Panc1 (cell line): Measurements from ENCODE around the gene CACNA2D4. TPM values are rescaled to one million over a fixed set of nuclear protein-coding genes. Genes with fewer than 3 reads are reported as not detected.
"Not testable (repeated sequence)": the region's sequence is repeated elsewhere in the genome, so short reads cannot be mapped to it uniquely, and the experiment has no call there.

Experiments
- ATAC-seq: fragments of 200-7000 bp; cut with Tn5 transposase; 2 replicates; pipeline ENCODE4 v1.9.1; 2020; ENCODE audit warnings: mild to moderate bottlenecking, moderate library complexity
- BruUV-seq: library from RNA; stranded (reverse); fragments of 400-500 nt; replicated peaks from 2 replicates; lab custom pipeline; 2021; lab: Mats Ljungman, UMichigan
- CTCF ChIA-PET: fragments of 300-600 bp; sonication (Branson Sonifier 250); formaldehyde crosslinking; loops from one replicate; lab custom pipeline; 2022; ENCODE audit warnings: antibody characterized with exemption; lab: Charles Lee
- POLR2A ChIA-PET: fragments of 300-600 bp; sonication (Branson Sonifier 250); formaldehyde crosslinking; loops from one replicate; lab custom pipeline; 2022; ENCODE audit warnings: antibody characterized with exemption; lab: Charles Lee
- DNase-seq: peaks from one replicate; pipeline ENCODE4 v3.0.0-alpha.2; 2010; ENCODE audit warnings: low read depth, low spot score
- H3K27ac ChIP-seq: 2 replicates; pipeline ENCODE4 v1.5.1; 2011; ENCODE audit warnings: mild to moderate bottlenecking, low read length, inconsistent platforms
- H3K27me3 ChIP-seq: fragments of 200-500 bp; sonication (Bioruptor generic); 2 replicates; pipeline ENCODE4 v1.6.0; 2014; ENCODE audit warnings: low read length, inconsistent platforms; ENCODE audit not compliant: control insufficient read depth, insufficient read depth
- H3K36me3 ChIP-seq: fragments of 200-500 bp; sonication (Bioruptor generic); 2 replicates; pipeline ENCODE4 v1.5.1; 2014; ENCODE audit warnings: inconsistent platforms, mild to moderate bottlenecking, low read length, moderate library complexity; ENCODE audit not compliant: control insufficient read depth, insufficient read depth
- H3K4me1 ChIP-seq: 2 replicates; pipeline ENCODE4 v1.5.1; 2011; ENCODE audit warnings: inconsistent platforms, mild to moderate bottlenecking, low read length, moderate library complexity; ENCODE audit not compliant: control insufficient read depth, insufficient read depth
- H3K4me3 ChIP-seq, 2 experiments: 2 replicates each; pipeline ENCODE4 v1.5.1; 2011 to 2012; ENCODE audit warnings: low read depth in 2 of 2, low read length in 2 of 2, mild to moderate bottlenecking in 2 of 2, inconsistent platforms in 1 of 2, moderate library complexity in 1 of 2
- H3K9me3 ChIP-seq: fragments of 200-500 bp; sonication (Bioruptor generic); 2 replicates; pipeline ENCODE4 v1.5.1; 2014; ENCODE audit warnings: low read depth, mild to moderate bottlenecking, inconsistent platforms, low read length, moderate library complexity; ENCODE audit not compliant: control insufficient read depth, insufficient read depth
- CTCF ChIP-seq: fragments of 450-650 bp; IDR thresholded peaks from 2 replicates; pipeline ENCODE4 v1.5.1; 2017; ENCODE audit warnings: mild to moderate bottlenecking
- POLR2AphosphoS5 ChIP-seq: IDR thresholded peaks from 2 replicates; pipeline ENCODE4 v1.6.1; 2012; ENCODE audit warnings: mild to moderate bottlenecking, low read depth, low read length, moderate library complexity
- SIN3A ChIP-seq: IDR thresholded peaks from 2 replicates; pipeline ENCODE4 v1.6.1; 2012; ENCODE audit warnings: low read depth, mild to moderate bottlenecking, low read length, moderate library complexity, borderline replicate concordance; ENCODE audit not compliant: insufficient read depth
- TCF7L2 ChIP-seq: IDR thresholded peaks from 2 replicates; pipeline ENCODE4 v1.6.1; 2011; ENCODE audit warnings: mild to moderate bottlenecking, low read depth, low read length, inconsistent platforms
- in situ Hi-C: cut with HindIII; loops from 2 replicates; pipeline ENCODE4 v1.10.0; 2016; ENCODE audit warnings: low sequenced_read_pairs, low pct_unique_long_range_greater_than_20kb
- intact Hi-C: fragments of 100-400 bp; cut with micrococcal nuclease; formaldehyde crosslinking; loops from one replicate; pipeline ENCODE4 v1.10.0; 2022; ENCODE audit not compliant: unreplicated experiment
- total RNA-seq: library from RNA; stranded (reverse); gene quantifications from one replicate; pipeline ENCODE4 v1.2.1, GENCODE V29; 2021; ENCODE audit not compliant: unreplicated experiment
- TF ChIP-seq, protein P1 (sequence below), 2 experiments: IDR thresholded peaks; 2 replicates each; pipeline ENCODE4 v1.6.1; 2011 to 2012; ENCODE audit warnings: low read depth in 2 of 2, control low read depth in 1 of 2, low read length in 1 of 2, mild to moderate bottlenecking in 1 of 2, moderate library complexity in 1 of 2; ENCODE audit not compliant: insufficient read depth in 1 of 2

Gene CACNA2D4
- total RNA-seq, 1 experiment from 2014 or later, result 0.15 TPM

DNA sequence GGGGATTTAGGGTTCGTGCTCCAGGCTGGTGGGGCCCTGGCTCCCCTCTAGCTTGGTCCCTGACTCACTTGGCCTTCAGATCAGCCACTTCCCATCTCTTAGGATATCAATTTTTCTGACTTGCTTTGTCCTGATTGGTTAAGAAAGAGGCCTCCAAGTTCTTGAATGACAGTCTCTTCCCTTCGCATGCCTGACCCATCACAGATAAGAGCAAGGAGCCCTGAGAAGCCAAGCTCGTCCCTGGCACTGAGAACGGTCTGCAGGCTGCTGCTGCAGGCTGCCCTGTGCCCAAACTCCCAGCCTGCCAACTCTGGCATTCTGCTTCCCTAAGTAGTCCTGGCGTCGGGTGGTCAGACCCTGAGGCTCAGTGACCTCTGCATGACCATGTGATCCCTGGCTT is 98.9 kb downstream of the CACNA2D4 start:
- no peaks in the 10 kb centered on the region for H3K36me3 ChIP-seq
- H3K27me3 ChIP-seq, result no peaks in the 10 kb centered on the region; the same call in 1 of the 2 replicates
- no peak overlapping the region for H3K27ac ChIP-seq
- CTCF ChIA-PET, result interaction anchor here (0.6 kb wide), 1 partner anchor 167 kb away, joined by 11 read pairs; no protein-coding TSS in a partner anchor
- H3K4me3 ChIP-seq, result no peak overlapping the region
- TF ChIP-seq, protein P1, sequence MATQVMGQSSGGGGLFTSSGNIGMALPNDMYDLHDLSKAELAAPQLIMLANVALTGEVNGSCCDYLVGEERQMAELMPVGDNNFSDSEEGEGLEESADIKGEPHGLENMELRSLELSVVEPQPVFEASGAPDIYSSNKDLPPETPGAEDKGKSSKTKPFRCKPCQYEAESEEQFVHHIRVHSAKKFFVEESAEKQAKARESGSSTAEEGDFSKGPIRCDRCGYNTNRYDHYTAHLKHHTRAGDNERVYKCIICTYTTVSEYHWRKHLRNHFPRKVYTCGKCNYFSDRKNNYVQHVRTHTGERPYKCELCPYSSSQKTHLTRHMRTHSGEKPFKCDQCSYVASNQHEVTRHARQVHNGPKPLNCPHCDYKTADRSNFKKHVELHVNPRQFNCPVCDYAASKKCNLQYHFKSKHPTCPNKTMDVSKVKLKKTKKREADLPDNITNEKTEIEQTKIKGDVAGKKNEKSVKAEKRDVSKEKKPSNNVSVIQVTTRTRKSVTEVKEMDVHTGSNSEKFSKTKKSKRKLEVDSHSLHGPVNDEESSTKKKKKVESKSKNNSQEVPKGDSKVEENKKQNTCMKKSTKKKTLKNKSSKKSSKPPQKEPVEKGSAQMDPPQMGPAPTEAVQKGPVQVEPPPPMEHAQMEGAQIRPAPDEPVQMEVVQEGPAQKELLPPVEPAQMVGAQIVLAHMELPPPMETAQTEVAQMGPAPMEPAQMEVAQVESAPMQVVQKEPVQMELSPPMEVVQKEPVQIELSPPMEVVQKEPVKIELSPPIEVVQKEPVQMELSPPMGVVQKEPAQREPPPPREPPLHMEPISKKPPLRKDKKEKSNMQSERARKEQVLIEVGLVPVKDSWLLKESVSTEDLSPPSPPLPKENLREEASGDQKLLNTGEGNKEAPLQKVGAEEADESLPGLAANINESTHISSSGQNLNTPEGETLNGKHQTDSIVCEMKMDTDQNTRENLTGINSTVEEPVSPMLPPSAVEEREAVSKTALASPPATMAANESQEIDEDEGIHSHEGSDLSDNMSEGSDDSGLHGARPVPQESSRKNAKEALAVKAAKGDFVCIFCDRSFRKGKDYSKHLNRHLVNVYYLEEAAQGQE (IDR thresholded peaks at IDR 0.05; ENCODE audit: insufficient read depth in 1 of 2, low read depth in 2 of 2, low read length in 1 of 2), result no peak
- TF ChIP-seq POLR2AphosphoS5, result no peak
- TF ChIP-seq SIN3A, result no peak
- no peak for TF ChIP-seq TCF7L2
- no peak for TF ChIP-seq CTCF
- in situ Hi-C loops, result no loop called here
- ATAC-seq, result no peak
- no peaks in the 10 kb centered on the region for H3K4me1 ChIP-seq
- H3K9me3 ChIP-seq, result no peaks in the 10 kb centered on the region
- intact Hi-C loops, result no loop called here
- POLR2A ChIA-PET, result no interaction called here
- DNase-seq, result no peak
- BruUV-seq, result no TSS peak

DNA sequence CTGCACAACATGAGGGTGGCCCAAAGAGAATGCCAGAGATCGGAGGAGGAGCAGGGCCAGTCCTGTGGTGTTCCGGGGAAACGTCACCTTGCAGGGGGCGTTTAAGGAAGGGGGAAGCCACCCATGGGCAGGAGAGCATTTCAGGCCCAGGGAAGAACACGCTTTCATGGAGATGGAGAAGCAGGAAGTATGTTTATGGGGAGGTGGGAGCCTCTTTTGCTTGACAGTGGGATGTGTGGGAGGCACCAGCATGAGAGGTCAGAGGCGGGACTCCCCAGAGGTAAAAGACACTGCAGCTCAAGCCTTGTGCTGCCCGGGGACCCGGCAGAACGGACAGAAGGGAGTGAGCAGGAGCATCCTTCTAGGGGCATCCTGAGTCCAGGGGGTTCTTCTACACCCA is 99.4 kb downstream of the CACNA2D4 start:
- no peaks in the 10 kb centered on the region for H3K9me3 ChIP-seq
- ChIA-PET POLR2A (no interaction called here), CTCF (interaction anchor here (0.6 kb wide), 1 partner anchor 166 kb away, joined by 11 read pairs; no protein-coding TSS in a partner anchor)
- DNase-seq, result no peak
- H3K36me3 ChIP-seq, result no peaks in the 10 kb centered on the region
- H3K27ac ChIP-seq, result no peak overlapping the region
- ATAC-seq, result no peak
- in situ Hi-C loops, result no loop called here
- H3K4me1 ChIP-seq, result no peaks in the 10 kb centered on the region
- no TSS peak for BruUV-seq
- TF ChIP-seq SIN3A, result no peak
- no peak for TF ChIP-seq TCF7L2
- TF ChIP-seq, protein P1 (IDR thresholded peaks at IDR 0.05; ENCODE audit: insufficient read depth in 1 of 2, low read depth in 2 of 2, low read length in 1 of 2), result no peak
- no peak for TF ChIP-seq CTCF
- no peaks in the 10 kb centered on the region; the same call in 1 of the 2 replicates for H3K27me3 ChIP-seq
- intact Hi-C loops, result no loop called here
- H3K4me3 ChIP-seq, result no peak overlapping the region

DNA sequence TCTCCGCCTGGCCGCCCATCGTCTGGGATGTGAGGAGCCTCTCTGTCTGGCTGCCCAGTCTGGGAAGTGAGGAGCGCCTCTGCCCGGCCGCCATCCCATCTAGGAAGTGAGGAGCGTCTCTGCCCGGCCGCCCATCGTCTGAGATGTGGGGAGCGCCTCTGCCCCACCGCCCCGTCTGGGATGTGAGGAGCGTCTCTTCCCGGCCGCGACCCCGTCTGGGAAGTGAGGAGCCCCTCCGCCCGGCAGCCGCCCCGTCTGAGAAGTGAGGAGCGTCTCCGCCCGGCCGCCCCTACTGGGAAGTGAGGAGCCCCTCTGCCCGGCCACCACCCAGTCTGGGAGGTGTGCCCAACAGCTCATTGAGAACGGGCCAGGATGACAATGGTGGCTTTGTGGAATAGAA is 100.5 kb downstream of the CACNA2D4 start:
- POLR2A ChIA-PET, result not testable (repeated sequence)

More for the DNA sequence above, 100.5 kb downstream of the CACNA2D4 start:
- intact Hi-C loops, DNase-seq, ATAC-seq, H3K27me3 ChIP-seq, H3K9me3 ChIP-seq, BruUV-seq, in situ Hi-C loops, H3K4me1 ChIP-seq, H3K4me3 ChIP-seq, H3K27ac ChIP-seq, H3K36me3 ChIP-seq, CTCF ChIA-PET: not testable (repeated sequence)
